Muscle of leg (tissue), 11 donors: Measurements from ENCODE around the gene LAMTOR4. TPM values are rescaled to one million over a fixed set of nuclear protein-coding genes. Genes with fewer than 3 reads are reported as not detected.
A peak's percentile ranks its signal among the peaks of the same experiment; 100 is the strongest.
"Not testable (repeated sequence)": the region's sequence is repeated elsewhere in the genome, so short reads cannot be mapped to it uniquely, and the experiment has no call there.

ENCODE experiments used
- DNase-seq: peaks from one replicate; pipeline ENCODE4 v3.0.0; 2013
- H3K27ac ChIP-seq: one replicate; pipeline ENCODE4 v1.5.1; 2013; ENCODE audit warnings: mild to moderate bottlenecking, low read length, control low read depth
- H3K27me3 ChIP-seq: one replicate; pipeline ENCODE4 v1.6.1; 2013; ENCODE audit warnings: low read length; ENCODE audit not compliant: control insufficient read depth, insufficient read depth
- H3K36me3 ChIP-seq: one replicate; pipeline ENCODE4 v1.6.1; 2013; ENCODE audit warnings: low read length; ENCODE audit not compliant: control insufficient read depth, insufficient read depth
- H3K4me1 ChIP-seq: one replicate; pipeline ENCODE4 v1.6.1; 2013; ENCODE audit warnings: low read length; ENCODE audit not compliant: control insufficient read depth, insufficient read depth
- H3K4me3 ChIP-seq: one replicate; pipeline ENCODE4 v1.5.1; 2013; ENCODE audit warnings: low read length, control low read depth
- H3K9me3 ChIP-seq: replicated peaks from 2 replicates; pipeline ENCODE4 v1.6.1; 2013; ENCODE audit warnings: low read depth, low read length; ENCODE audit not compliant: control insufficient read depth
- WGBS: methylation state at CpG from one replicate; pipeline ENCODE4 v1.1.5; 2013; ENCODE audit warnings: missing lambda C conversion rate; ENCODE audit not compliant: insufficient coverage; 5-methylcytosine and 5-hydroxymethylcytosine counted together
- polyA plus RNA-seq, 8 donors: library from polyadenylated mRNA; unstranded; fragments of 120-200 nt; gene quantifications; one replicate each; pipeline versions ENCODE4 v1.2.1 to v1.2.3, GENCODE V29; 2013; ENCODE audit warnings: inconsistent platforms in 1 of 8, low replicate concordance in 1 of 8; ENCODE audit not compliant: insufficient read length in 8 of 8, insufficient read depth in 1 of 8
- total RNA-seq: library from RNA; stranded (reverse); fragments of 120-200 nt; gene quantifications from one replicate; pipeline ENCODE4 v1.2.4, GENCODE V29; 2013

LAMTOR4 gene
- total and polyA plus RNA-seq, 9 donors = 65.0 to 97.1 (median 73.7) TPM

DNA sequence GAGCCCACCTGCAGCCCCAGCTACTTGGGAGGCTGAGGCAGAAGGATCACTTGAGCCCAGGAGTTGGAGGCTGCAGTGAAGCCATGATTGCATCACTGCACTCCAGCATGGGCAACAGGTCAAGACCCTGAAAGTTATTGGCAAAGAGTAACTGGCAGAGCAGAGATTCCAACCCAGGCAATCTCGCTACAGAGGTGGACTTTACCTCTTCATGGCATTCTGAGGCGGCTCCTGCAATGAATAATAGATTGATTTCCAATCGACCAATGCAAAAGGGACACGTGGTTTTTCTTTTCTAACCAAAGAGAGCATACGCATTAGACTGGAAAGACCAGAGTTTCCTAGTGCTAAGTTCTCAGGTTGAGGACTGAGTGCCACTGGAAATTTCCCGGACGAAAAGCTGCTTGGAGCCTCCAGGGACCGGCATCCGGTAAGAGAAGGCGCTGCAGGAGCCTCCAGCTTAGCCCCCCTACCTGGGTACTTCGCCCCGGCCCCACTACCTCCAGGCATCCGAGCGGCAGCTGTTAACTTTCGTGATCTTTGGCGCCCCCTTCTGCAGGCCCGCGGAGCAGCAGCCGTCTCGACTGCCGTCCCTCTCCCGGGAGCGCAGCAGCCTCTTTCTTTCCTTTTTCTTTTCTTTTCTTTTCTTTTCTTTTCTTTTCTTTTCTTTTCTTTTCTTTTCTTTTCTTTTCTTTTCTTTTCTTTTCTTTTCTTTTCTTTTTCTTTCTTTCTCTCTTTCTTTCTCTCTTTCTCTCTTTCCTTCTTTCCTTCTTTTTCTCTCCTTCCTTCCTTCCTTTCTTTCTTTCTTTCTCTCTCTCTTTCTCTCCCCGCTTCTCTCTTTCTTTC, 17.9 kb upstream of the LAMTOR4 start:
- H3K27ac ChIP-seq = no peak overlapping the region
- H3K4me1 ChIP-seq = peaks cover 18% of the 10 kb centered on the region
- H3K9me3 ChIP-seq = no peaks in the 10 kb centered on the region
- H3K36me3 ChIP-seq = no peaks in the 10 kb centered on the region
- peak; percentile 76 for DNase-seq
- 11% methylated on average over 24 of the region's 24 CpGs for WGBS
- no peak overlapping the region for H3K4me3 ChIP-seq
- H3K27me3 ChIP-seq = peaks cover 2% of the 10 kb centered on the region

DNA sequence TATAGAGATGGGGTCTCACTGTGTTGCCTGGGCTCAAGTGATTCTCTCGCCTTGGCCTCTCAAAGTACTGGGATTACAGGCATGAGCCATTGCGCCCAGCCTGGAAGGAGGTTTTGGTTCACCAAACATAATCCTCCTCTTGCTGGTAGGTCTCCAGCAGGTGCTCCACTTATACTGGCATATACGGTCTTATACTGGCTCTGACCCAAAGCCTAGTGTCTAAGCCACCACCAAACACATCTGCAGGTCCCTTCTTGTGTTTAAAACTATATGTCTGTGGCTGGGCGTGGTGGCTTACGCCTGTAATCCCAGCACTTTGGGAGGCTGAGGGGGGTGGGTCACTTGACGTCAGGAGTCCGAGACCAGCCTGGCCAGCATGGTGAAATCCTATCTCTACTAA, 16.6 kb upstream of the LAMTOR4 start:
- H3K27me3 ChIP-seq = peaks cover 2% of the 10 kb centered on the region
- no peaks in the 10 kb centered on the region for H3K9me3 ChIP-seq
- no peak for DNase-seq
- H3K4me1 ChIP-seq = peaks cover 14% of the 10 kb centered on the region
- no peaks in the 10 kb centered on the region for H3K36me3 ChIP-seq
- 100% methylated on average over 1 of the region's 7 CpGs for WGBS
- H3K27ac ChIP-seq = no peak overlapping the region
- no peak overlapping the region for H3K4me3 ChIP-seq

DNA sequence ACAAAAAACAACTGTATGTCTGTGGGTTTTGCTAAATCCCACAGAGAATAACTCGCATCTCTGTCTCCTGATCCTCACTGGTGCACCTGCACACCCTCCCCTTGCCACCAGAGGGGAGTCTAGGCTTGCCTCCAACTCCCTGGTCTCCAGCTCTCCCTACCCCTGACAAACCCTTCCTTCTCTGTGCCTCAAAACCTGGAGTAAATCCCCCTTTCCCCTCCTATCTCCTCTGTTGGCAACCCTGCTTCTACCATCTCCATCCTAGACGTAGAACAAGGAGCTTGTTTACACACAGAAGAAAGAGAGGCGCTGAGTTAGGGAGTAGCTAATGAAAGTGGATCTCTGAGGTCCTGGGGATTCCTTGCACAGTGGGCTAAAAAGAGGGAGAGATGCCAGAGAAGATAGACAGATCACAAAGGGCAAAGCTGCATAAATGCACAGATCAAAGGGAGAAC, 16.0 kb upstream of the LAMTOR4 start:
- 10% methylated on average over 2 of the region's 3 CpGs for WGBS
- peaks cover 14% of the 10 kb centered on the region for H3K4me1 ChIP-seq
- no peak overlapping the region for H3K4me3 ChIP-seq
- no peaks in the 10 kb centered on the region for H3K9me3 ChIP-seq
- H3K27ac ChIP-seq = no peak overlapping the region
- peaks cover 2% of the 10 kb centered on the region for H3K27me3 ChIP-seq
- H3K36me3 ChIP-seq = no peaks in the 10 kb centered on the region
- DNase-seq = peak; percentile 70

DNA sequence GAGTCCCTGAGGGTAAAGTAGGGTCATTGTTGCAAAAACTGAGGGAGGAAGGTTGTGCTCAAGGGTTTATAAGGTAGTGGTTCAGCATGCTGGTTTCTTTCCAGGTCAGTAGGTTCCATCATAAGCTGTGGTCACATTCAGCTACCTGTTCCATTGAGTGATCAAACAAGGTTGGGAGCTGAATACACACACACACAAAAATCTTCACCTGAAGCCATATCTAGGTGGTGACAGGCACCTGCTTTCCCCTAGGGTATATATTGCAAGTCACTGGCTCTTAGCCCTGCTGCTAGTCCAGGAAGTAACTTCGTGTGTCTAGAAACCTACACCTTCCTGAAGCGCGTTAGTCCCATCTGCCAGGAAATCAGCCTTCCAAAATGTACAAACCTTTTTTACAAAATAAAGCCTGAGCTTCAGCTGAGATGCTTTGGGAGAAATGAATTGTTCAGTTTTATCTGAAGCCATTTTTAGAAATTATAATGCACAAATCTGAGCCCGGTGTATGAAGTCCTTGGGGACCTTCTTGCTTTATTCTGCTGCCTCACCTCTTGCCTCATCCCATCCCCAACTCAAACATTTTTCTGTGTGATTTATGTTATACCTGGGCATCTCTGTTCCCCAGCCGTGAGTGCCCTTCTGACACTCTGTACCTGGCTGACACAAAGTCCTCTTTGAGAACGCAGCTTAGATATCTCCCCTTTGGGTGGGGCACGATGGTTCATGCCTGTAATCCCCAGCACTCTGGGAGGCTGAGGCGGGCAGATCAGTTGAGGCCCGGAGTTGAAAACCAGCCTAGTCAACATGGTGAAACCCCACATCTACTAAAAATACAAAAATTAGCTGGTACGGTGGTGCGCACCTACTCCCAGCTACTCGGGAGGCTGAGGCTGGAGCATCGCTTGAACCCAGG, 10.6 kb upstream of the LAMTOR4 start:
- WGBS = 79% methylated on average over 3 of the region's 13 CpGs
- H3K4me1 ChIP-seq = no peaks in the 10 kb centered on the region
- H3K27me3 ChIP-seq = peaks cover 2% of the 10 kb centered on the region
- no peak overlapping the region for H3K4me3 ChIP-seq
- H3K27ac ChIP-seq = no peak overlapping the region
- H3K9me3 ChIP-seq = no peaks in the 10 kb centered on the region
- DNase-seq = no peak
- H3K36me3 ChIP-seq = no peaks in the 10 kb centered on the region

DNA sequence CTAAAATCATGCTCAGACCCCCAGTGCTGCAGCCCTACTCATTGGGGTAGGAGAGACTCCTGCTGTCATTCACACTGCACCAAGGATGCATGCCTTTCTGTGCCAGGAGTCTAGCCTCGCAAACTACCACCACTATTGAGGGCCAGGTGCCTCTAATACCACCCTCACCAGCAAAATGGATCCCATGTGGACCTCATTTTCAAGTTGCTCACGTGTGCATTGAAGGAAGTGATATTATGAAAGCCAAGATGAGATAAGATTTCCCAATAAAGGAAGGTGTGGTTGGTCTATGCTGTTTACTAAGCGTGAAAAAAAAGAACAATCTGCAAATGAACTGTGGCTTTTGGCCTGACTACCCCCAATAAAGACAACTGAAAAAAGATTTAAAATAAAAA, 7.2 kb upstream of the LAMTOR4 start:
- Histone ChIP-seq H3K36me3 (no peaks in the 10 kb centered on the region), H3K4me3 (no peak overlapping the region), H3K27ac (no peak overlapping the region), H3K9me3 (no peaks in the 10 kb centered on the region), H3K27me3 (peaks cover 2% of the 10 kb centered on the region), H3K4me1 (no peaks in the 10 kb centered on the region)
- WGBS = no CpG with 5 or more reads among the region's 3 CpGs
- DNase-seq = no peak

DNA sequence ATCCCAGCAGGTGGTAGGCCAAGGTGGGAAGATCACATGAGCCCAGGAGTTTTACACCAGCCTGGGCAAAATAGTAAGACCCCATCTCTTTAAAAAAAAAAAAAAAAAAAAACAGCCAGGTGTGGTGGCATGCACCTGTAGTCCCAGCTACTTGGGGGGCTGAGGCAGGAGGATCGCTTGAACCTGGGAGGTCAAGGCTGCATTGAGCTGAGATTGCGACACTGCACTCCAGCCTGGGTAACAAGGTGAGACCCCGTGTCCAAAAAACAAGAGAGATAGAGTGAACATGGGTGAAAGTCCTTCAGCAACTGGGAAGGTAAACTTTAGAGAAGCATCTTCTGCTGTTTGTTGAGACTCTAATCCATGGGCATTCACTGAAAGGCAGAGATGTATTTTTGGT, 6.3 kb upstream of the LAMTOR4 start:
- Histone ChIP-seq H3K4me1 (no peaks in the 10 kb centered on the region), H3K27ac (no peak overlapping the region), H3K27me3 (peaks cover 2% of the 10 kb centered on the region), H3K9me3 (no peaks in the 10 kb centered on the region), H3K4me3 (no peak overlapping the region), H3K36me3 (no peaks in the 10 kb centered on the region)
- no peak for DNase-seq
- WGBS = 90% methylated on average over 3 of the region's 3 CpGs

DNA sequence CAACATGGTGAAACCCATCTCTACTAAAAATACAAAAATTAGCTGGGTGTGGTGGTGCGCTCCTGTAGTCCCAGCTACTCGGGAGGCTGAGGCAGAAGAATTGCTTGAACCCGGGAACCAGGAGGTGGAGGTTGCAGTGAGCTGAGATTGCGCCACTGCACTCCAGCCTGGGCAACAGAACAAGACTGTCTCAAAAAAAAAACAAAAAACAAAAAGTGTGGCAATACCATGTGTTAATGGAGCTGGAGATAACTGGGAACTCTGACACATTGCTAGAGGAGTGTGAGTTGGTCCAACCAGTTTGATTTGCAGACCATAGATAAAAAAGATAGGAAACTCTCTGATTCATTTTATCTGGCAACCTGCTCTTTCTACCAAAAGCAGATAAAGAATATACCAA, 2.4 kb upstream of the LAMTOR4 start:
- not testable (repeated sequence) for H3K27ac ChIP-seq, H3K36me3 ChIP-seq, H3K4me3 ChIP-seq, DNase-seq, H3K9me3 ChIP-seq, H3K27me3 ChIP-seq
- peaks cover 15% of the 10 kb centered on the region for H3K4me1 ChIP-seq
- 100% methylated on average over 2 of the region's 4 CpGs for WGBS

DNA sequence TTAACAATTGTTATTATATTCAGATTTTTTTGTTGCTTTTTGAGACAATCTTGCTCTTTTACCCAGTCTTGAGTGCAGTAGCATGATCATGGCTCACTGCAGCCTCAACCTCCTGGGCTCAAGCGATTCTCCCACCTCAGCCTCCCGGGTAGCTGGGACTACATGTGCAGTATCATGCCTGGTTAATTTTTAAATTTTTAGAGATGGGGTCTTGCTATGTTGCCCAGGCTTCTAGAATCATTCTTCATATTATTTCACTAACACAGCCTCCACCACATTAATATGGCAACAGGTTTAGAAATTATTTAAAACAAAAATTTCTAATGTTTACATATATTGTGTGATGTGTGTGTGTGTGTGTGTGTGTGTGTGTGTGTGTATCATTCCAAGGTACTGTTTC, 1.4 kb upstream of the LAMTOR4 start:
- WGBS = no CpG with 5 or more reads among the region's 2 CpGs
- H3K36me3 ChIP-seq = no peaks in the 10 kb centered on the region
- no peak for DNase-seq
- no peak overlapping the region for H3K4me3 ChIP-seq
- H3K27ac ChIP-seq = no peak overlapping the region
- no peaks in the 10 kb centered on the region for H3K9me3 ChIP-seq
- no peaks in the 10 kb centered on the region for H3K27me3 ChIP-seq
- H3K4me1 ChIP-seq = peaks cover 15% of the 10 kb centered on the region

DNA sequence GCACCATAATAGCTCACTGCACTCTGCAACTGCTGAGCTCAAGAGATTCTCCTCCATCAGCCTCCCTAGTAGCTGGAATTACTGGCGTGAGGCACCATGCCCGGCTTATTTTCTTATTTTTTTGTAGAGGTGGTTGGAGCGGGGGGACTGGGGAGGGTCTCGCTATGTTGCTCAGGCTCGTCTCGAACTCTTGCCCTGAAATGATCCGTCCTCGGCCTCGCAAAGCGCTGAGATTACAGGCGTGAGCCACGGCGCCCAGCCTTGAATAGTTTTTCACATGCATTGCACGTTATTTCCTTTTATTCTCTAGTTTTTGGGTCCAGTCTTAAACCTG, 526 bp upstream of the LAMTOR4 start:
- Histone ChIP-seq H3K4me3 (peak overlapping the region; percentile 51), H3K4me1 (peaks cover 15% of the 10 kb centered on the region), H3K9me3 (no peaks in the 10 kb centered on the region), H3K27ac (peak overlapping the region; percentile 86), H3K27me3 (no peaks in the 10 kb centered on the region), H3K36me3 (peaks cover 5% of the 10 kb centered on the region)
- 26% methylated on average over 11 of the region's 14 CpGs for WGBS
- no peak for DNase-seq

DNA sequence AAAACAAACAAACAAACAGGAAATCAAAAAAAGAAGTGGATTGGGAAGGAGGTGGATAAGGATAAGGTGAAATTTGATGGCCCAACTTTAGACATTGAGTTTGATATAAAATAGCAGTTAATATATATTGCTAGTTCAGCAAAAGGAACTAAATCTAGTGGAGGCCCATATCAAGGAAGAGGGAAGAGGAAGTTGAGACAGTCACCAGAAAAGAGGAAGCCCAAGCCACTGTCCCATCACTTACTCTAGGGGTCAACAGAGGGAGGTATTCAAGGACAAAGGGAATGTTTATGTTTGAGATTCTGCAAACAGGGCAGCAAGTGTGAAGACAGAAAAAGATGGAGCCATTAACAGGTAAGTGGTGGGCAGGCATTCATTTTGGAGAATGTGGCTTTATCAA, 3.7 kb downstream of the LAMTOR4 start:
- H3K36me3 ChIP-seq = peaks cover 45% of the 10 kb centered on the region
- no peak overlapping the region for H3K27ac ChIP-seq
- DNase-seq = no peak
- no peak overlapping the region for H3K4me3 ChIP-seq
- H3K9me3 ChIP-seq = no peaks in the 10 kb centered on the region
- no peaks in the 10 kb centered on the region for H3K27me3 ChIP-seq
- peaks cover 20% of the 10 kb centered on the region for H3K4me1 ChIP-seq
